ENCODE results near the gene CRYGS. TPM values are rescaled to one million over a fixed set of nuclear protein-coding genes. Genes with fewer than 3 reads are reported as not detected.
"Not testable (repeated sequence)": the region's sequence is repeated elsewhere in the genome, so short reads cannot be mapped to it uniquely, and the experiment has no call there.

The CRYGS gene
- total RNA-seq, 4 donors from 2014 or later, result 1.4 to 12.3 (median 5.7) TPM

- Histone ChIP-seq H3K27me3 (no peaks in the 10 kb centered on the region), H3K36me3 (peaks cover 0 to 21% (median 0%) of the 10 kb centered on the region in 3 donors), H3K9me3 (no peaks in the 10 kb centered on the region), H3K4me1 (peaks cover 0 to 7% (median 0%) of the 10 kb centered on the region in 4 donors), H3K4me3 (no peak overlapping the region), H3K27ac (no peak overlapping the region)
- TF ChIP-seq CTCF (IDR thresholded peaks at IDR 0.05) (peak in 3 of 6 experiments; percentile 6 to 23 (median 10)), POLR2A (IDR thresholded peaks at IDR 0.05) (no peak)
- no peak for DNase-seq
Measured at GRCh38 chr3:186589121-186589520, 44.9 kb upstream of the CRYGS start.

- no peaks in the 10 kb centered on the region for H3K9me3 ChIP-seq
- no peak overlapping the region for H3K27ac ChIP-seq
Measured at GRCh38 chr3:186588632-186589031, 44.5 kb upstream of the CRYGS start.

GRCh38 chr3:186587183-186587582 lies 43.0 kb upstream of the CRYGS start:
- no peak for DNase-seq

More at GRCh38 chr3:186588632-186589031, 44.5 kb upstream of the CRYGS start:
- H3K36me3 ChIP-seq, result peaks cover 0 to 26% (median 0%) of the 10 kb centered on the region in 3 donors
- TF ChIP-seq CTCF (IDR thresholded peaks at IDR 0.05) (no peak), POLR2A (IDR thresholded peaks at IDR 0.05) (no peak)
- H3K27me3 ChIP-seq, result no peaks in the 10 kb centered on the region
- peaks cover 0 to 4% (median 0%) of the 10 kb centered on the region in 4 donors for H3K4me1 ChIP-seq
- no peak for DNase-seq
- H3K4me3 ChIP-seq, result no peak overlapping the region

GRCh38 chr3:186586245-186586644 lies 42.1 kb upstream of the CRYGS start:
- H3K4me3 ChIP-seq, H3K4me1 ChIP-seq, H3K9me3 ChIP-seq, H3K27me3 ChIP-seq, H3K27ac ChIP-seq, DNase-seq: not testable (repeated sequence)
- peaks cover 0 to 50% (median 0%) of the 10 kb centered on the region in 3 donors for H3K36me3 ChIP-seq

More at GRCh38 chr3:186587183-186587582, 43.0 kb upstream of the CRYGS start:
- no peaks in the 10 kb centered on the region for H3K4me1 ChIP-seq
- no peaks in the 10 kb centered on the region for H3K9me3 ChIP-seq
- peaks cover 0 to 41% (median 0%) of the 10 kb centered on the region in 3 donors for H3K36me3 ChIP-seq
- no peak for TF ChIP-seq CTCF (IDR thresholded peaks at IDR 0.05)
- no peak for TF ChIP-seq POLR2A (IDR thresholded peaks at IDR 0.05)
- H3K27ac ChIP-seq, result no peak overlapping the region
- no peak overlapping the region for H3K4me3 ChIP-seq
- H3K27me3 ChIP-seq, result no peaks in the 10 kb centered on the region

GRCh38 chr3:186583831-186584230 lies 39.7 kb upstream of the CRYGS start:
- TF ChIP-seq CTCF (IDR thresholded peaks at IDR 0.05) (no peak), POLR2A (IDR thresholded peaks at IDR 0.05) (no peak)
- Histone ChIP-seq H3K4me1 (no peaks in the 10 kb centered on the region), H3K27ac (no peak overlapping the region), H3K4me3 (no peak overlapping the region), H3K36me3 (peaks cover 0 to 69% (median 0%) of the 10 kb centered on the region in 3 donors), H3K9me3 (no peaks in the 10 kb centered on the region), H3K27me3 (no peaks in the 10 kb centered on the region)
- DNase-seq, result no peak

- TF ChIP-seq CTCF (IDR thresholded peaks at IDR 0.05), result no peak
- TF ChIP-seq POLR2A (IDR thresholded peaks at IDR 0.05), result no peak
- peaks cover 0 to 82% (median 0%) of the 10 kb centered on the region in 3 donors for H3K36me3 ChIP-seq
- no peaks in the 10 kb centered on the region for H3K4me1 ChIP-seq
- H3K4me3 ChIP-seq, result no peak overlapping the region
- no peaks in the 10 kb centered on the region for H3K27me3 ChIP-seq
- DNase-seq, result no peak
- no peaks in the 10 kb centered on the region for H3K9me3 ChIP-seq
- H3K27ac ChIP-seq, result no peak overlapping the region
Measured at GRCh38 chr3:186582541-186582940, 38.4 kb upstream of the CRYGS start.

Measured in Peyer's patch (tissue), 4 donors.